ENCODE data around the gene NXPE2. TPM values are rescaled to one million over a fixed set of nuclear protein-coding genes. Genes with fewer than 3 reads are reported as not detected.

Gene NXPE2
- total RNA-seq, 4 donors from 2014 or later, result 0.30 to 1.4 TPM; not detected in 2

DNA sequence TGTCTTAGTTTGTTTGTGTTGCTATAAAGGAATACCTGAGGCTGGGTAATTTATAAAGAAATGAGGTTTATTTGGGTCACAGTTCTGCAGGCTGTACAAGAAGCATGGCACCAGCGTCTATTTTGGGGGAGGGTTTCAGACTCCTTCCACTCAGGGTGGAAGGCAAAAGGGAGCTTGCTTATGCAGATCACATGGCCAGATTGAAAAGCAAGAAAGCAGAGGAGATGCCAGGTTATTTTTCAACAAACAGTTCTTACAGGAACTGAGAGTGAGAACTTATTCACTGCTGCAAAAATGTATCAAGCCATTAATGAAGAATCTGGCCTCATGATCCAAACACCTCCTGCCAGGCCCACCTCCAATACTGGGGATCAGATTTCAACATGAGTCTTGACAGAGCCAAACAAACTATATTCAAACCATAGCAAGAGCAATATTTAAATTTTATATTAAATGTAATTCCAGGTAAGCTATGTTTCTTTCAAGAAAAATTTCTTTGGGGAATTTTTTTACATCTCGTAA, 66.9 kb downstream of the NXPE2 start:
- DNase-seq (ENCODE audit: low spot score in 2 of 2), result no peak
- H3K9me3 ChIP-seq, result peaks cover 0 to 20% (median 2%) of the 10 kb centered on the region in 4 donors
- no peak overlapping the region for H3K27ac ChIP-seq
- WGBS, 2 donors, result 74 to 86% methylated on average over 2 of the region's 2 CpGs
- no peaks in the 10 kb centered on the region for H3K27me3 ChIP-seq
- H3K4me3 ChIP-seq, result no peak overlapping the region
- H3K4me1 ChIP-seq, result no peaks in the 10 kb centered on the region
- no peaks in the 10 kb centered on the region for H3K36me3 ChIP-seq
- TF ChIP-seq EP300 (IDR thresholded peaks at IDR 0.05), result no peak
- TF ChIP-seq, protein P1, sequence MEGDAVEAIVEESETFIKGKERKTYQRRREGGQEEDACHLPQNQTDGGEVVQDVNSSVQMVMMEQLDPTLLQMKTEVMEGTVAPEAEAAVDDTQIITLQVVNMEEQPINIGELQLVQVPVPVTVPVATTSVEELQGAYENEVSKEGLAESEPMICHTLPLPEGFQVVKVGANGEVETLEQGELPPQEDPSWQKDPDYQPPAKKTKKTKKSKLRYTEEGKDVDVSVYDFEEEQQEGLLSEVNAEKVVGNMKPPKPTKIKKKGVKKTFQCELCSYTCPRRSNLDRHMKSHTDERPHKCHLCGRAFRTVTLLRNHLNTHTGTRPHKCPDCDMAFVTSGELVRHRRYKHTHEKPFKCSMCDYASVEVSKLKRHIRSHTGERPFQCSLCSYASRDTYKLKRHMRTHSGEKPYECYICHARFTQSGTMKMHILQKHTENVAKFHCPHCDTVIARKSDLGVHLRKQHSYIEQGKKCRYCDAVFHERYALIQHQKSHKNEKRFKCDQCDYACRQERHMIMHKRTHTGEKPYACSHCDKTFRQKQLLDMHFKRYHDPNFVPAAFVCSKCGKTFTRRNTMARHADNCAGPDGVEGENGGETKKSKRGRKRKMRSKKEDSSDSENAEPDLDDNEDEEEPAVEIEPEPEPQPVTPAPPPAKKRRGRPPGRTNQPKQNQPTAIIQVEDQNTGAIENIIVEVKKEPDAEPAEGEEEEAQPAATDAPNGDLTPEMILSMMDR (IDR thresholded peaks at IDR 0.05), result no peak
- TF ChIP-seq POLR2A (IDR thresholded peaks at IDR 0.05), result no peak

DNA sequence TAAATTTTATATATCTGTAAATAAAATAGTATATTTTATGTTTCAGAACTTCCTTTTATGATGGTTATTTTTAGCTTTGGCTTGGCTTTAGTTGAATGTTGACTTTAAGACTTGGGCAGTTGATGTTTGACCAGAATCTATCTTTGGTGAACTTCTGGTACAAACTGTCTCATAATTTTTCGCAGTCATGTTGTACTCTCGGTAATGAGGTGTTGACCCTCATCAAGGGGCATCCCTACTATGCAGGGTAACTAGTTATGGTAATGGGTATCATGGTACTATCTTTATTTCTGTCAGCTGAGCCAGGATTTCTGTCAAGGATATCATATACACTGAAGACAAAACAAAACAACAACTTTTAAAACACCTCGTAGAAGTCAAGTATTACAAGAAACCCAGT, 67.7 kb downstream of the NXPE2 start:
- no peak for DNase-seq (ENCODE audit: low spot score in 2 of 2)
- Histone ChIP-seq H3K9me3 (peaks cover 0 to 15% (median 2%) of the 10 kb centered on the region in 4 donors), H3K4me1 (no peaks in the 10 kb centered on the region), H3K27ac (no peak overlapping the region), H3K36me3 (no peaks in the 10 kb centered on the region), H3K27me3 (no peaks in the 10 kb centered on the region), H3K4me3 (no peak overlapping the region)
- WGBS, 2 donors, result 82 to 84% methylated on average over 3 of the region's 3 CpGs
- TF ChIP-seq, protein P1 (IDR thresholded peaks at IDR 0.05), result no peak
- TF ChIP-seq POLR2A (IDR thresholded peaks at IDR 0.05) (no peak), EP300 (IDR thresholded peaks at IDR 0.05) (no peak)

Other genes with a start within 250 kb of the NXPE2 start
- gene REXO2, start 239.1 kb upstream of the NXPE2 start, total RNA-seq, result 100 to 1,000 TPM in 1 of 4 donors, 10 to 100 TPM in 3; 64.9 to 131 (median 96.8) TPM
- gene NXPE1, start 118.6 kb upstream of the NXPE2 start, total RNA-seq, result not detected
- not detected for gene NXPE4, start 82.7 kb upstream of the NXPE2 start, total RNA-seq

Data from tibial nerve (tissue), 4 donors.